ENCODE data around the gene PREPL. TPM values are rescaled to one million over a fixed set of nuclear protein-coding genes. Genes with fewer than 3 reads are reported as not detected.

Gene PREPL
- total and polyA plus RNA-seq, 2 of the 13 experiments (the other 11 are each of a cell fraction or from before 2014, with no cell fraction given) = 19.7 to 34.3 TPM

- in situ Hi-C loops (cut with HindIII; ENCODE audit: extremely low pct_ligation_motif_present, low pct_unique_long_range_greater_than_20kb) = no loop called here
- H3K27ac ChIP-seq (ENCODE audit: extremely low read length, insufficient read depth, low read length) = peak overlapping the region; percentile 41
- TF ChIP-seq ZNF644 (CRISPR knock-in tag; IDR thresholded peaks at IDR 0.05; ENCODE audit: low read depth) = 0 out of 2 replicates have a peak, but pooled peaks have one; percentile 62
- TF ChIP-seq KDM3A (CRISPR knock-in tag; IDR thresholded peaks at IDR 0.05; ENCODE audit: low read depth) = no peak
- TF ChIP-seq SRF (IDR thresholded peaks at IDR 0.05; ENCODE audit: low read depth, low read length) = peak; percentile 53; the same call in 1 of the 2 replicates
- ATAC-seq (peak; percentile 69), FAIRE-seq (no peak), DNase-seq (ENCODE audit: low spot score) (peak; percentile 17)
- no TSS peak for BruUV-seq (replicated peaks)
- POLR2A ChIA-PET = no interaction called here
- no peak overlapping the region for H3K9ac ChIP-seq (ENCODE audit: insufficient read depth, low read depth, low read length)
- no peak overlapping the region for H3K4me2 ChIP-seq (ENCODE audit: low read depth, low read length)
- H2AFZ ChIP-seq (ENCODE audit: low read length) = no peak overlapping the region
- H4K20me1 ChIP-seq (ENCODE audit: insufficient read depth, low read length) = no peaks in the 10 kb centered on the region
- intact Hi-C loops (cut with micrococcal nuclease; ENCODE audit: unreplicated experiment) = no loop called here
- H3K36me3 ChIP-seq (replicated peaks in 1 of 2; ENCODE audit: control insufficient read depth in 1 of 2, insufficient read depth in 2 of 2, low read length in 2 of 2) = peaks cover 2 to 9% of the 10 kb centered on the region in 2 experiments; a peak in 3 of 5 replicates
- no peaks in the 10 kb centered on the region for H3K27me3 ChIP-seq (ENCODE audit: control insufficient read depth in 1 of 2, insufficient read depth in 2 of 2, low read length in 2 of 2)
- CTCF ChIA-PET (ENCODE audit: low intra/inter-chr PET ratio, low total read pairs) = no interaction called here
- H3K4me1 ChIP-seq (ENCODE audit: insufficient read depth, low read length) = peaks cover 16% of the 10 kb centered on the region
- no peaks in the 10 kb centered on the region for H3K79me2 ChIP-seq (ENCODE audit: insufficient read depth, low read length)
- peaks cover 7% of the 10 kb centered on the region for H3K9me3 ChIP-seq (ENCODE audit: low read length)
- no peak overlapping the region for H3K4me3 ChIP-seq (replicated peaks in 1 of 3; ENCODE audit: insufficient read depth in 1 of 3, low read depth in 2 of 3, low read length in 3 of 3)
These were observed 45.3 kb downstream of the PREPL start for GRCh38 chr2:44315945-44316344.

- Histone ChIP-seq H3K4me2 (ENCODE audit: low read depth, low read length) (no peak overlapping the region), H3K4me1 (ENCODE audit: insufficient read depth, low read length) (peaks cover 16% of the 10 kb centered on the region), H3K9me3 (ENCODE audit: low read length) (peaks cover 23% of the 10 kb centered on the region), H3K79me2 (ENCODE audit: insufficient read depth, low read length) (no peaks in the 10 kb centered on the region), H3K9ac (ENCODE audit: insufficient read depth, low read depth, low read length) (no peak overlapping the region), H2AFZ (ENCODE audit: low read length) (no peak overlapping the region), H3K27me3 (ENCODE audit: control insufficient read depth in 1 of 2, insufficient read depth in 2 of 2, low read length in 2 of 2) (no peaks in the 10 kb centered on the region), H3K4me3 (replicated peaks in 1 of 3; ENCODE audit: insufficient read depth in 1 of 3, low read depth in 2 of 3, low read length in 3 of 3) (no peak overlapping the region), H3K27ac (ENCODE audit: extremely low read length, insufficient read depth, low read length) (no peak overlapping the region), H3K36me3 (replicated peaks in 1 of 2; ENCODE audit: control insufficient read depth in 1 of 2, insufficient read depth in 2 of 2, low read length in 2 of 2) (no peaks in the 10 kb centered on the region), H4K20me1 (ENCODE audit: insufficient read depth, low read length) (no peaks in the 10 kb centered on the region)
- ChIA-PET CTCF (ENCODE audit: low intra/inter-chr PET ratio, low total read pairs) (no interaction called here), POLR2A (no interaction called here)
- no TSS peak for BruUV-seq (replicated peaks)
- in situ Hi-C loops (cut with HindIII; ENCODE audit: extremely low pct_ligation_motif_present, low pct_unique_long_range_greater_than_20kb) (no loop called here), intact Hi-C loops (cut with micrococcal nuclease; ENCODE audit: unreplicated experiment) (no loop called here)
- no peak for DNase-seq (ENCODE audit: low spot score)
- TF ChIP-seq KDM1A (CRISPR knock-in tag; IDR thresholded peaks at IDR 0.05) (no peak), FUBP1 (CRISPR knock-in tag; IDR thresholded peaks at IDR 0.05; ENCODE audit: borderline replicate concordance) (no peak), KMT2B (CRISPR knock-in tag; IDR thresholded peaks at IDR 0.05) (no peak), ZNF30 (CRISPR knock-in tag; IDR thresholded peaks at IDR 0.05) (no peak), TIGD3 (CRISPR knock-in tag; IDR thresholded peaks at IDR 0.05; ENCODE audit: borderline replicate concordance) (no peak), ZNF256 (CRISPR knock-in tag; conservative IDR thresholded peaks at IDR 0.05) (no peak), ZNF432 (CRISPR knock-in tag; IDR thresholded peaks at IDR 0.05; ENCODE audit: borderline replicate concordance) (no peak), SPEN (CRISPR knock-in tag; IDR thresholded peaks at IDR 0.05; ENCODE audit: low read depth) (no peak), ELF1 (CRISPR knock-in tag; IDR thresholded peaks at IDR 0.05) (no peak)
- no peak for FAIRE-seq
- ATAC-seq = no peak
These were observed 46.9 kb downstream of the PREPL start for GRCh38 chr2:44314362-44314761.
